ENCODE measurements around the gene CYP4B1.

Gene CYP4B1

DNA sequence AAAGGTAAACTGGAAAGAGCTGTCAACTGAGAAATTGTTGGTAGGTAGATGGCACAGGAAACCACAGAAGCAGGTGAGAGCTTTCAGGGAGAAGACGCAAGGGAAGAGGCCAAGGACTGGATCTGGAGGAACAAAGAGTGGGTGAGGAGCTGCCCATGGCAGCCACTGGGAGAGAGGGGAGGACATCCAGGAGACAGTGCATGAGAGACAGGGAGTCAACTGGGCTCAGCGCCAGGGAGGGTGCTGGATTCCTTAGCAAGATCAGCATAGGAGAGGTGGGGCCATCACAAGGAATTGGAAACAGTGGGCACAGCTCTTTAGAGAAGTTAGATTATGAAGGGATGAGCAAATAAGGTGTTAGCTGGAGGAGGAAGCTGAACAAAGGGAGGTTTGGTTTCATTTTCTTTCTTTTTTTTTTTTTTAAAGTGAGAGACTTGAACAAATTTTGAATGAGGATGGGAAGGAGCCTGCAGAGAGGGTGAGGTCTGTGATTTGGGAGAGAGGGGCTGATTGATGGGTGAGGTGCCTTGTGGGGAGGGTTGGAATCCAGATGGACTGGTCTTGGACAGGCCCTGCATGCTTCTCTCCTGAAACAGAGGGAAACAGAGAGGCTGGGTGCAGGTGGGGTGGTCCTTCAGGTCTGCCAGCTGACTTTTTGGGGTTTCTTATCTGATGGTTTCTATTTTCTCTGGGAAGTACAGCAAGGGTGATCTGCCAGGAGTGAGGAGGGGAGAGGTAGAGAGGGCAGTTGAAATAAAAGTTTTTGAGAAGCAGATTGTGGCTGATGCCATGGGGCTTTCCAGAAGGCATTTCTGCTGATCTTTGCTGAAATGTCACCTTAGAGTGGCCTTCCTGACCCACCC lies 5.4 kb downstream of the CYP4B1 start:
- TF ChIP-seq TAF1 (IDR thresholded peaks at IDR 0.05; ENCODE audit: borderline replicate concordance, insufficient read depth, low read length), result no peak
- TF ChIP-seq, protein P1, sequence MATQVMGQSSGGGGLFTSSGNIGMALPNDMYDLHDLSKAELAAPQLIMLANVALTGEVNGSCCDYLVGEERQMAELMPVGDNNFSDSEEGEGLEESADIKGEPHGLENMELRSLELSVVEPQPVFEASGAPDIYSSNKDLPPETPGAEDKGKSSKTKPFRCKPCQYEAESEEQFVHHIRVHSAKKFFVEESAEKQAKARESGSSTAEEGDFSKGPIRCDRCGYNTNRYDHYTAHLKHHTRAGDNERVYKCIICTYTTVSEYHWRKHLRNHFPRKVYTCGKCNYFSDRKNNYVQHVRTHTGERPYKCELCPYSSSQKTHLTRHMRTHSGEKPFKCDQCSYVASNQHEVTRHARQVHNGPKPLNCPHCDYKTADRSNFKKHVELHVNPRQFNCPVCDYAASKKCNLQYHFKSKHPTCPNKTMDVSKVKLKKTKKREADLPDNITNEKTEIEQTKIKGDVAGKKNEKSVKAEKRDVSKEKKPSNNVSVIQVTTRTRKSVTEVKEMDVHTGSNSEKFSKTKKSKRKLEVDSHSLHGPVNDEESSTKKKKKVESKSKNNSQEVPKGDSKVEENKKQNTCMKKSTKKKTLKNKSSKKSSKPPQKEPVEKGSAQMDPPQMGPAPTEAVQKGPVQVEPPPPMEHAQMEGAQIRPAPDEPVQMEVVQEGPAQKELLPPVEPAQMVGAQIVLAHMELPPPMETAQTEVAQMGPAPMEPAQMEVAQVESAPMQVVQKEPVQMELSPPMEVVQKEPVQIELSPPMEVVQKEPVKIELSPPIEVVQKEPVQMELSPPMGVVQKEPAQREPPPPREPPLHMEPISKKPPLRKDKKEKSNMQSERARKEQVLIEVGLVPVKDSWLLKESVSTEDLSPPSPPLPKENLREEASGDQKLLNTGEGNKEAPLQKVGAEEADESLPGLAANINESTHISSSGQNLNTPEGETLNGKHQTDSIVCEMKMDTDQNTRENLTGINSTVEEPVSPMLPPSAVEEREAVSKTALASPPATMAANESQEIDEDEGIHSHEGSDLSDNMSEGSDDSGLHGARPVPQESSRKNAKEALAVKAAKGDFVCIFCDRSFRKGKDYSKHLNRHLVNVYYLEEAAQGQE (IDR thresholded peaks at IDR 0.05; ENCODE audit: insufficient read depth in 1 of 2, low read depth in 2 of 2, low read length in 2 of 2), result no peak
- TF ChIP-seq SIN3A (IDR thresholded peaks at IDR 0.05; ENCODE audit: borderline replicate concordance, insufficient read depth, low read length), result no peak
- TF ChIP-seq FOXP2 (optimal IDR thresholded peaks at IDR 0.05; ENCODE audit: borderline replicate concordance, extremely low read depth, extremely low read length, insufficient read depth), result no peak
- no peak for TF ChIP-seq POLR2AphosphoS5 (IDR thresholded peaks at IDR 0.05; ENCODE audit: low read depth, low read length)

- TF ChIP-seq, protein P1 (IDR thresholded peaks at IDR 0.05; ENCODE audit: insufficient read depth in 1 of 2, low read depth in 2 of 2, low read length in 2 of 2), result no peak
- TF ChIP-seq POLR2AphosphoS5 (IDR thresholded peaks at IDR 0.05; ENCODE audit: low read depth, low read length), result no peak
Observed at GRCh38 chr1:46804926-46805325, 6.1 kb downstream of the CYP4B1 start.

DNA sequence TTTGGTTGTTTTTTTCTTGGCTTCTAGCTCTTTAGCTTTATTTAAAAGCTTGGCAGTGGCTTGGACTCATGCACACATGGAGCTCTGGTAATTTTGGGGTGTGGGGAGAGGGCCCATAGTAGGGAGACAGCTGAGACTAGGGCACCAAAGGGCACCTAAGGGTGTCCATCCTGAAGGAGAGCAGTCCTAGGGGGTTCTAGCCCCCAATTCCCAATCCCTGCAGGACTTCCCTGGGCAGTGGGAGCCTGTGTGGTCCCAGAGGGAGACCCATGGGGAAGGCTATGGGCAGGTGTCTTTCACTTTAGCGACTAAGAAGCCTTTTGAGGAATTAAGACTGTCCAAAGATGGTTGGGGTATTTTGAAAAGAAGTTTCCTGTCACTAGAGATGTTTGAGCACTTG lies 6.9 kb downstream of the CYP4B1 start:
- TF ChIP-seq TAF1 (IDR thresholded peaks at IDR 0.05; ENCODE audit: borderline replicate concordance, insufficient read depth, low read length), result no peak
- no peak for TF ChIP-seq FOXP2 (optimal IDR thresholded peaks at IDR 0.05; ENCODE audit: borderline replicate concordance, extremely low read depth, extremely low read length, insufficient read depth)
- TF ChIP-seq POLR2AphosphoS5 (IDR thresholded peaks at IDR 0.05; ENCODE audit: low read depth, low read length), result no peak
- no peak for TF ChIP-seq SIN3A (IDR thresholded peaks at IDR 0.05; ENCODE audit: borderline replicate concordance, insufficient read depth, low read length)
- TF ChIP-seq, protein P1 (IDR thresholded peaks at IDR 0.05; ENCODE audit: insufficient read depth in 1 of 2, low read depth in 2 of 2, low read length in 2 of 2), result no peak

GRCh38 chr1:46806196-46807020 lies 7.6 kb downstream of the CYP4B1 start:
- TF ChIP-seq, protein P1 (IDR thresholded peaks at IDR 0.05; ENCODE audit: insufficient read depth in 1 of 2, low read depth in 2 of 2, low read length in 2 of 2), result no peak
- TF ChIP-seq POLR2AphosphoS5 (IDR thresholded peaks at IDR 0.05; ENCODE audit: low read depth, low read length) (no peak), FOXP2 (optimal IDR thresholded peaks at IDR 0.05; ENCODE audit: borderline replicate concordance, extremely low read depth, extremely low read length, insufficient read depth) (no peak), SIN3A (IDR thresholded peaks at IDR 0.05; ENCODE audit: borderline replicate concordance, insufficient read depth, low read length) (no peak), TAF1 (IDR thresholded peaks at IDR 0.05; ENCODE audit: borderline replicate concordance, insufficient read depth, low read length) (no peak)

Measured in PFSK-1 (cell line).